A549 (cell line): Measurements from ENCODE around the gene ANKRD23. TPM values are rescaled to one million over a fixed set of nuclear protein-coding genes. Genes with fewer than 3 reads are reported as not detected.

ENCODE experiments used
- ATAC-seq, 2 experiments: fragments of 200-7000 bp in 1 of 2; fragments of >200 bp in 1 of 2; cut with Nextera tagmentation in 1 of 2; cut with Tn5 transposase in 1 of 2; 3 replicates each; pipeline versions ENCODE4 v1.8.0 to v1.9.1; 2018 to 2020; ENCODE audit warnings: mild to moderate bottlenecking in 1 of 2, moderate library complexity in 1 of 2
- CTCF ChIA-PET: fragments of 300-600 bp; sonication (Branson Sonifier 250); formaldehyde crosslinking; extraction: SDS; loops from one replicate; lab custom pipeline; 2021; ENCODE audit warnings: antibody characterized with exemption, inconsistent platforms; lab: Yijun Ruan, JAX
- POLR2A ChIA-PET: fragments of 350-600 bp; formaldehyde crosslinking; extraction: SDS; loops from one replicate; lab custom pipeline; 2021; ENCODE audit warnings: antibody characterized with exemption, inconsistent platforms; lab: Yijun Ruan, JAX
- DNase-seq, 2 experiments: peaks; one replicate each; pipeline versions ENCODE4 v3.0.0 to v3.0.0-alpha.2; 2011 to 2016; ENCODE audit warnings: low read depth in 1 of 2, low spot score in 1 of 2
- FAIRE-seq: peaks from 2 replicates; lab custom pipeline; 2011; peaks lifted over from hg19 to GRCh38; lab: Jason Lieb, UNC
- H3K27ac ChIP-seq, 2 experiments: fragments of >200 bp; sonication (Bioruptor Twin); formaldehyde crosslinking; 3 replicates each; pipeline ENCODE4 v1.5.1; 2016 to 2017
- H3K4me1 ChIP-seq: fragments of >200 bp; sonication (Bioruptor Twin); formaldehyde crosslinking; 3 replicates; pipeline ENCODE4 v1.6.1; 2016
- H3K4me2 ChIP-seq: fragments of >200 bp; sonication (Bioruptor Twin); formaldehyde crosslinking; 3 replicates; pipeline ENCODE4 v1.6.1; 2016
- H3K4me3 ChIP-seq: fragments of >200 bp; sonication (Bioruptor Twin); formaldehyde crosslinking; 3 replicates; pipeline ENCODE4 v1.5.1; 2016
- H3K9me3 ChIP-seq: fragments of >200 bp; sonication (Bioruptor Twin); formaldehyde crosslinking; 3 replicates; pipeline ENCODE4 v1.6.1; 2016
- ATOH8 ChIP-seq: fragments of 250-450 bp; sonication (Bioruptor Pico); IDR thresholded peaks from 2 replicates; pipeline ENCODE4 v1.5.0; 2020; ENCODE audit warnings: low read depth, mild to moderate bottlenecking, moderate library complexity
- BCL3 ChIP-seq: fragments of >200 bp; sonication (Bioruptor Twin); formaldehyde crosslinking; IDR thresholded peaks from 3 replicates; pipeline ENCODE4 v1.6.1; 2016
- BHLHE40 ChIP-seq: IDR thresholded peaks from 2 replicates; pipeline ENCODE4 v1.6.1; 2012; ENCODE audit warnings: low read depth, low read length, inconsistent platforms
- CBX8 ChIP-seq: fragments of 200-600 bp; sonication (generic); IDR thresholded peaks from 2 replicates; pipeline ENCODE4 v1.6.1; 2016
- CEBPB ChIP-seq, 2 experiments: fragments of >200 bp in 1 of 2; sonication (Bioruptor Twin) in 1 of 2; formaldehyde crosslinking in 1 of 2; IDR thresholded peaks; 2 replicates each; pipeline ENCODE4 v1.6.1; 2012 to 2016
- CHD4 ChIP-seq: fragments of 200-600 bp; sonication (generic); IDR thresholded peaks from 2 replicates; pipeline ENCODE4 v1.6.1; 2016; ENCODE audit warnings: antibody characterized with exemption, mild to moderate bottlenecking, borderline replicate concordance
- EP300 ChIP-seq, 2 experiments: fragments of >200 bp; sonication (Bioruptor Twin); formaldehyde crosslinking; IDR thresholded peaks; 2 replicates in 1 of 2; 3 replicates in 1 of 2; pipeline ENCODE4 v1.6.1; 2016 to 2017
- FOXS1 ChIP-seq: fragments of 250-450 bp; sonication (Bioruptor Pico); IDR thresholded peaks from 2 replicates; pipeline ENCODE4 v1.5.0; 2020; ENCODE audit warnings: mild to moderate bottlenecking, moderate library complexity
- GATA3 ChIP-seq: IDR thresholded peaks from 2 replicates; pipeline ENCODE4 v1.6.1; 2012; ENCODE audit warnings: borderline replicate concordance
- HEYL ChIP-seq: fragments of 250-450 bp; sonication (Bioruptor Pico); IDR thresholded peaks from 2 replicates; pipeline ENCODE4 v1.8.0; 2021; ENCODE audit warnings: mild to moderate bottlenecking, moderate library complexity
- MAZ ChIP-seq: fragments of 150-350 bp; IDR thresholded peaks from 2 replicates; pipeline ENCODE4 v1.6.1; 2014; ENCODE audit warnings: antibody characterized with exemption, low read depth, low read length, borderline replicate concordance
- NFE2L2 ChIP-seq: fragments of 150-350 bp; conservative IDR thresholded peaks from 2 replicates; pipeline ENCODE4 v1.6.1; 2014; ENCODE audit warnings: low read length
- PHF8 ChIP-seq: fragments of 200-600 bp; sonication (generic); IDR thresholded peaks from 2 replicates; pipeline ENCODE4 v1.6.1; 2016; ENCODE audit warnings: low read depth, mild to moderate bottlenecking, antibody characterized with exemption, moderate library complexity, borderline replicate concordance
- RAD21 ChIP-seq, 2 experiments: fragments of >200 bp in 1 of 2; sonication (Bioruptor Twin) in 1 of 2; formaldehyde crosslinking in 1 of 2; IDR thresholded peaks in 1 of 2; conservative IDR thresholded peaks in 1 of 2; 2 replicates in 1 of 2; 3 replicates in 1 of 2; pipeline ENCODE4 v1.6.1; 2012 to 2018; ENCODE audit warnings: inconsistent platforms in 1 of 2
- RARB ChIP-seq: fragments of 250-450 bp; sonication (Bioruptor Pico); IDR thresholded peaks from 2 replicates; pipeline ENCODE4 v1.8.0; 2021; ENCODE audit warnings: mild to moderate bottlenecking, moderate library complexity
- TP53 ChIP-seq: fragments of 250-450 bp; sonication (Bioruptor Pico); IDR thresholded peaks from 2 replicates; pipeline ENCODE4 v1.5.0; 2021; ENCODE audit warnings: mild to moderate bottlenecking, moderate library complexity
- USF2 ChIP-seq: fragments of 450-650 bp; IDR thresholded peaks from 2 replicates; pipeline ENCODE4 v1.6.1; 2014; ENCODE audit warnings: antibody characterized with exemption
- ZFP36 ChIP-seq: fragments of 450-650 bp; IDR thresholded peaks from 2 replicates; pipeline ENCODE4 v1.6.1; 2014; ENCODE audit warnings: borderline replicate concordance; ENCODE audit not compliant: partially characterized antibody
- ZNF302 ChIP-seq: fragments of 250-450 bp; sonication (Bioruptor Pico); IDR thresholded peaks from 2 replicates; pipeline ENCODE4 v1.9.0; 2021; ENCODE audit warnings: inconsistent platforms, mild to moderate bottlenecking, moderate library complexity
- WGBS: methylation state at CpG from one replicate; pipeline ENCODE4 v1.1.6; 2017; ENCODE audit errors: missing lambda C conversion rate; 5-methylcytosine and 5-hydroxymethylcytosine counted together
- polyA plus RNA-seq, 4 experiments: library from polyadenylated mRNA; depleted of rRNA in 3 of 4; stranded (reverse); fragments of >200 nt; fragmentation: RNase III in 1 of 4; extraction: RNeasy Plus Mini Kit Qiagen cat#74134 plus additional on column Dnase treatment in 1 of 4; gene quantifications; 2 replicates in 3 of 4; 3 replicates in 1 of 4; pipeline ENCODE4 v1.2.3, GENCODE V29; 2011 to 2017

ANKRD23 gene
- polyA plus RNA-seq, 2 of the 4 experiments (the other 2 are of a cell fraction): 1.9 to 2.4 TPM

- POLR2A ChIA-PET: no interaction called here
These were observed 24.5 kb downstream of the ANKRD23 start for GRCh38 chr2:96819128-96819875.

GRCh38 chr2:96817882-96818281 is 25.9 kb downstream of the ANKRD23 start:
- H3K4me1 ChIP-seq: peaks cover 30% of the 10 kb centered on the region

More at GRCh38 chr2:96819128-96819875, 24.5 kb downstream of the ANKRD23 start:
- FAIRE-seq (no peak), ATAC-seq (no peak), DNase-seq (peak in 1 of 2 experiments; percentile 37)
- Histone ChIP-seq H3K4me2 (peak overlapping the region; percentile 81), H3K27ac (no peak overlapping the region; a peak in 1 of 6 replicates), H3K4me3 (no peak overlapping the region), H3K9me3 (no peaks in the 10 kb centered on the region), H3K4me1 (peaks cover 39% of the 10 kb centered on the region)
- WGBS: 71% methylated on average over 8 of the region's 10 CpGs
- CTCF ChIA-PET: interaction anchor here (0.9 to 3.7 kb wide), 9 partner anchors 9 to 294 kb away, joined by 3 to 18 read pairs (median 4); partner anchors contain the start of genes ANKRD36 and ANKRD39
- TF ChIP-seq MAZ (no peak), ATOH8 (no peak), FOXS1 (CRISPR knock-in tag) (no peak), HEYL (CRISPR knock-in tag) (no peak), ZFP36 (no peak), PHF8 (no peak), CHD4 (no peak), NFE2L2 (no peak), RARB (CRISPR knock-in tag) (no peak), CBX8 (no peak), CEBPB (IDR thresholded peaks at IDR 0.05) (no peak), TP53 (CRISPR knock-in tag) (no peak), RAD21 (conservative IDR thresholded peaks at IDR 0.05 in 1 of 2, IDR thresholded peaks at IDR 0.05 in 1 of 2) (no peak)

GRCh38 chr2:96816836-96817702 is 26.8 kb downstream of the ANKRD23 start:
- H3K4me2 ChIP-seq: peak overlapping the region; percentile 81
- WGBS: 18% methylated on average over 21 of the region's 89 CpGs
- FAIRE-seq: no peak
- peaks cover 30% of the 10 kb centered on the region for H3K4me1 ChIP-seq
- DNase-seq: peak in 1 of 2 experiments; percentile 25
- peak overlapping the region; percentile 91 to 94 for H3K27ac ChIP-seq
- ATAC-seq: peak; percentile 3 to 41; a peak in 4 of 6 replicates
- peak overlapping the region; percentile 92 for H3K4me3 ChIP-seq
- TF ChIP-seq FOXS1 (CRISPR knock-in tag) (no peak), ATOH8 (no peak), GATA3 (0 out of 2 replicates have a peak, but pooled peaks have one; percentile 20), BCL3 (no peak), ZNF302 (CRISPR knock-in tag) (no peak), USF2 (no peak)
- no peaks in the 10 kb centered on the region for H3K9me3 ChIP-seq
- ChIA-PET CTCF (interaction anchor here (0.7 to 3.3 kb wide), 19 partner anchors 9 to 296 kb away, joined by 3 to 24 read pairs (median 5); partner anchors contain the start of genes ANKRD36 and CNNM4), POLR2A (interaction anchor here (1.0 to 2.2 kb wide), 6 partner anchors 16 to 295 kb away, joined by 3 to 9 read pairs (median 6); partner anchors contain the start of genes ANKRD39 and CNNM4)

More at GRCh38 chr2:96817882-96818281, 25.9 kb downstream of the ANKRD23 start:
- FAIRE-seq (no peak), DNase-seq (no peak), ATAC-seq (no peak)
- CTCF ChIA-PET: interaction anchor here (0.9 to 3.3 kb wide), 11 partner anchors 8 to 295 kb away, joined by 3 to 24 read pairs (median 4); partner anchors contain the start of genes ANKRD36 and ANKRD39
- WGBS: 95% methylated on average over 8 of the region's 8 CpGs
- Histone ChIP-seq H3K4me3 (peak overlapping the region; percentile 92), H3K4me2 (peak overlapping the region; percentile 81), H3K27ac (no peak overlapping the region), H3K9me3 (no peaks in the 10 kb centered on the region)
- TF ChIP-seq EP300 (IDR thresholded peaks at IDR 0.05) (no peak), BHLHE40 (no peak)
- POLR2A ChIA-PET: no interaction called here
